GM23248 (cell line): ENCODE results near the gene MED12L.

Source experiments
- EZH2 ChIP-seq: fragments of 200-600 bp; sonication (generic); IDR thresholded peaks from 2 replicates; pipeline ENCODE4 v1.6.1; 2018; ENCODE audit warnings: antibody characterized with exemption, mild to moderate bottlenecking; ENCODE audit not compliant: insufficient read depth, poor library complexity, severe bottlenecking
- EZH2phosphoT487 ChIP-seq: fragments of 200-600 bp; sonication (generic); IDR thresholded peaks from 2 replicates; pipeline ENCODE4 v1.6.1; 2018; ENCODE audit warnings: antibody characterized with exemption, moderate library complexity, mild to moderate bottlenecking, low read depth; ENCODE audit not compliant: insufficient read depth

- TF ChIP-seq EZH2phosphoT487 (no peak), EZH2 (no peak)
Observed at GRCh38 chr3:151477591-151478334, 392.3 kb downstream of the MED12L start.
